ENCODE measurements around the gene ZNF638.
A peak's percentile ranks its signal among the peaks of the same experiment; 100 is the strongest.
"Not testable (repeated sequence)": the region's sequence is repeated elsewhere in the genome, so short reads cannot be mapped to it uniquely, and the experiment has no call there.

The ZNF638 gene

GRCh38 chr2:71323386-71323785 is 8.2 kb upstream of the ZNF638 start:
- no peak for TF ChIP-seq CTCF (IDR thresholded peaks at IDR 0.05; ENCODE audit: insufficient read depth, low read depth, low read length, missing control alignments)
- DNase-seq (ENCODE audit: low read depth): no peak
- no peak overlapping the region for H3K4me3 ChIP-seq (ENCODE audit: low read length)

DNA sequence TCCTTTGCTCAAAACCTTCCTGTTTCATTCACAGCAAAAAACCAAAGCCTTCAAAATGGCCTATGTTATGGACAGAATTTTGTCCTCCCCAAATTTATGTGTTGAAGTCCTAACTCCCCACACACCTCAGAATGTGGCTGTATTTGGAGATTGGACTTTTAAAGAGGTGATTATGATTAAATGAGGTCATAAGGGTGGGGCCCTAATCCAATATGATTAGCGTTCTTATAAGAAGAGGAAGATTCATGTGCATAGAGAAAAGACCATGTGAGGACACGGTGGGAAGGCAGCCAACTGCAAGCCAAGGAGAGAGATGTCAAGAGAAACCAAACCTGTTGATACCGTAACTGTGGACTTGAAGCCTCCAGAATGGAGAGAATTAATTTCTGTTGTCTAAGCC is 4.6 kb upstream of the ZNF638 start:
- DNase-seq (ENCODE audit: low read depth): no peak
- no peak overlapping the region for H3K4me3 ChIP-seq (ENCODE audit: low read length)
- no peak for TF ChIP-seq CTCF (IDR thresholded peaks at IDR 0.05; ENCODE audit: insufficient read depth, low read depth, low read length, missing control alignments)

GRCh38 chr2:71327916-71328315 is 3.7 kb upstream of the ZNF638 start:
- no peak for TF ChIP-seq CTCF (IDR thresholded peaks at IDR 0.05; ENCODE audit: insufficient read depth, low read depth, low read length, missing control alignments)
- H3K4me3 ChIP-seq (ENCODE audit: low read length): no peak overlapping the region

DNA sequence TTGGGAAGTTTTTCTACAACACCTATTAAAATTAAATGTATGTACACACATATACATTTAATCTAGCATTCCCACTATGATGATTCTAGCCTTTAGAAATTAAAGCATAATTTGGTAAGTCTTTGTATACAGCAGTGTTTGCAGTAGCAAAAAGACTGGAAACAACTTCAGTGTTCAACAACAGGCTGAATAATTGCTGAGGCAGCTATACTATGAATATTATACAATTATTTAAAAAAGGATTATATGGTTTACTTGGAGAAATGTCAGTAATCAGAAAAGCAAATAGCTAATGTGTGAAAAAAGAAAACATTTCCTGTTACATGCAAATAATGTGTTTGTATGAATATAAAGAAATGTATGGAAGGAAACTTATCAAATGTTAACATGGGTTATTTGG is 1.4 kb upstream of the ZNF638 start:
- TF ChIP-seq CTCF (IDR thresholded peaks at IDR 0.05; ENCODE audit: insufficient read depth, low read depth, low read length, missing control alignments): no peak
- no peak for DNase-seq (ENCODE audit: low read depth)
- no peak overlapping the region for H3K4me3 ChIP-seq (ENCODE audit: low read length)

More at GRCh38 chr2:71327916-71328315, 3.7 kb upstream of the ZNF638 start:
- no peak for DNase-seq (ENCODE audit: low read depth)

- DNase-seq (ENCODE audit: low read depth): no peak
- no peak for TF ChIP-seq CTCF (IDR thresholded peaks at IDR 0.05; ENCODE audit: insufficient read depth, low read depth, low read length, missing control alignments)
- no peak overlapping the region for H3K4me3 ChIP-seq (ENCODE audit: low read length)
These were observed 824 bp upstream of the ZNF638 start for GRCh38 chr2:71330585-71331330.

DNA sequence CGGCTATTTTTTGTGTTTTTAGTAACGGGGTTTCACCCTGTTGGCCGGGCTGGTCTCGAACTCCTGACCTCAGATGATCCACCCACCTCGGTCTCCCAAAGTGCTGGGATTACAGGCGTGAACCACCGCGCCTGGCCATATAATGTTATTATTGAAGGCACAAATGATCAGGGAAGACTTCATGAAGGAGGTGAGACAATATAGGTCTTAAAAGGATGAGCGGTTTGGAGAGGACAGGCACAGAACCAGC is 326 bp upstream of the ZNF638 start:
- DNase-seq (ENCODE audit: low read depth): not testable (repeated sequence)
- H3K4me3 ChIP-seq (ENCODE audit: low read length): peak overlapping the region; percentile 25

DNA sequence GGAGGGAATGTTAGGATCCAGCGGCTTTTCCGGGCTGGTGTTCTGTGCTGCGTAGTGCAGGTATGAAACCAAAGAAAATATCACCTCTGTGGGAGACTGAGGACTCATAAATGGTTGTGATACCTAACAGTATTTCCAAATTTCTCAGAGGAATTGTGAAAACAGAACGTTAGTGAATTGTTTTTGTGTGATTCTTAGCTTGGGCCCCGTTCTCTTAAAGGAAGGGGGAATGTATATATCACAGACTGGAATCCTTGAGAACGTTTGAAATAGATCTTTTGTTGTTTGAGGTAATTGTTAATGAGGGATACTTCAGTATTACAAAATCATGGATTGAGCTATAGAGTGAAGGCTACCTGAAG is 834 bp downstream of the ZNF638 start:
- TF ChIP-seq CTCF (IDR thresholded peaks at IDR 0.05; ENCODE audit: insufficient read depth, low read depth, low read length, missing control alignments): no peak
- no peak for DNase-seq (ENCODE audit: low read depth)
- H3K4me3 ChIP-seq (ENCODE audit: low read length): peak overlapping the region; percentile 90
